Ovary (tissue), 10 donors: ENCODE results near the gene PEX12. TPM values are rescaled to one million over a fixed set of nuclear protein-coding genes. Genes with fewer than 3 reads are reported as not detected.

ENCODE experiments used
- DNase-seq, 5 donors: peaks; one replicate each; pipeline ENCODE4 v3.0.0-alpha.2; 2019 to 2020
- H3K27ac ChIP-seq, 2 donors: fragments of 200-600 bp; one replicate each; pipeline versions ENCODE4 v1.5.1 to v1.8.0; 2019 to 2022
- H3K27me3 ChIP-seq: fragments of 200-600 bp; one replicate; pipeline ENCODE4 v1.8.0; 2022
- H3K36me3 ChIP-seq: fragments of 200-600 bp; sonication (generic); one replicate; pipeline ENCODE4 v1.5.1; 2019
- H3K4me1 ChIP-seq: one replicate; pipeline ENCODE4 v1.8.1; 2013; ENCODE audit warnings: mild to moderate bottlenecking, moderate library complexity; ENCODE audit not compliant: insufficient read depth
- H3K4me3 ChIP-seq: fragments of 200-600 bp; sonication (generic); one replicate; pipeline ENCODE4 v1.5.1; 2017
- H3K9me3 ChIP-seq, 2 donors: fragments of 200-600 bp in 1 of 2; sonication (generic) in 1 of 2; one replicate each; pipeline versions ENCODE4 v1.5.1 to v1.8.1; 2013 to 2019; ENCODE audit warnings: mild to moderate bottlenecking in 1 of 2, moderate library complexity in 1 of 2
- EP300 ChIP-seq: sonication (generic); formaldehyde crosslinking; IDR thresholded peaks from one replicate; pipeline ENCODE4 v1.6.1; 2017; ENCODE audit warnings: antibody characterized with exemption
- POLR2A ChIP-seq: fragments of 450-650 bp; IDR thresholded peaks from one replicate; pipeline ENCODE4 v1.6.1; 2017; ENCODE audit warnings: antibody characterized with exemption, mild to moderate bottlenecking, moderate library complexity
- whole genome bisulfite sequencing, 3 donors: extraction: QIAGEN DNeasy Blood & Tissue Kit in 1 of 3; methylation state at CpG; one replicate each; pipeline versions ENCODE4 v1.1.5 to v1.1.7; 2013 to 2017; 5-methylcytosine and 5-hydroxymethylcytosine counted together
- intact Hi-C, 4 donors: fragments of 100-400 bp; cut with DNase I; formaldehyde crosslinking; loops; one replicate each; pipeline versions ENCODE4 v1.11.0 to v1.15.1; 2022 to 2023
- long read RNA-seq, 3 donors: library from polyadenylated mRNA in 2 of 3; unstranded in 2 of 3; transcript quantifications; one replicate each; pipeline ENCODE4 v2.0.0 and lab custom pipeline, GENCODE V29; 2021 to 2026
- polyA plus RNA-seq, 2 donors: library from polyadenylated mRNA; stranded (reverse); fragments of 200-250 nt in 1 of 2; fragments of 350-450 nt in 1 of 2; fragmentation: Illumina TruSeq in 1 of 2; extraction: RNeasy Lipid Tissue Mini Kit (QIAGEN cat#74804) in 1 of 2; gene quantifications; one replicate each; pipeline ENCODE4 v1.2.3, GENCODE V29; 2013 to 2014
- total RNA-seq, 7 donors: library from RNA; depleted of rRNA in 2 of 7; stranded (reverse); fragments of >200 nt in 2 of 7; fragmentation: NEBNext Ultra II Directional in 3 of 7; extraction: Animal tissue kit (Norgen Biotek cat#: 25700) in 3 of 7; gene quantifications; one replicate each; pipeline versions ENCODE4 v1.1.0 to v1.2.4, GENCODE V29; 2016 to 2023
- TF ChIP-seq, protein P1 (sequence below), 3 donors: fragments of 450-650 bp in 2 of 3; fragments of 200-600 bp in 1 of 3; IDR thresholded peaks; one replicate each; pipeline versions ENCODE4 v1.5.1 to v1.8.0; 2016 to 2022; ENCODE audit warnings: antibody characterized with exemption in 3 of 3, mild to moderate bottlenecking in 1 of 3
- donor health status: DM: no; HTN: no; CAD: no; lungs with moderate emphysema.
- donor health status: DM: no; HTN: no; CAD: no.
- donor health status: Bipolar disorder and iron deficiency.
- donor health status: DM: yes; HTN: yes; CAD: no.
- donor health status: DM: no; HTN: no; CAD: no.
- donor health status: DM: yes; HTN: yes; CAD: no.

PEX12 gene
- total RNA-seq: 1 to 10 TPM; 4.0 to 9.3 (median 6.5) TPM
- 1 to 10 TPM; 6.2 to 9.8 TPM for polyA plus RNA-seq
- long read RNA-seq, donor 1, transcript PEX12-201 (3 exons, 2,675 nt): major isoform, 16 of 22 reads
- long read RNA-seq, donor 1, partial matches to known transcripts: 6 of 22 reads
- long read RNA-seq, donor 1, other reads (novel, unspliced or antisense): 0 of 22 reads
- long read RNA-seq, donor 2, transcript PEX12-201 (3 exons, 2,675 nt): major isoform, 6 of 6 reads
- long read RNA-seq, donor 2, partial matches to known transcripts: 0 of 6 reads
- long read RNA-seq, donor 2, other reads (novel, unspliced or antisense): 0 of 6 reads
- long read RNA-seq, donor 3, transcript PEX12-201 (3 exons, 2,675 nt): major isoform, 7 of 7 reads
- long read RNA-seq, donor 3, partial matches to known transcripts: 0 of 7 reads
- long read RNA-seq, donor 3, other reads (novel, unspliced or antisense): 0 of 7 reads

GRCh38 chr17:35578197-35578928 lies at the start of gene PEX12:
PEX12 (minus strand) TSS chr17:35578571; CDS start chr17:35578021, 550 bp downstream.
- peak; percentile 72 for TF ChIP-seq POLR2A
- TF ChIP-seq, protein P1, sequence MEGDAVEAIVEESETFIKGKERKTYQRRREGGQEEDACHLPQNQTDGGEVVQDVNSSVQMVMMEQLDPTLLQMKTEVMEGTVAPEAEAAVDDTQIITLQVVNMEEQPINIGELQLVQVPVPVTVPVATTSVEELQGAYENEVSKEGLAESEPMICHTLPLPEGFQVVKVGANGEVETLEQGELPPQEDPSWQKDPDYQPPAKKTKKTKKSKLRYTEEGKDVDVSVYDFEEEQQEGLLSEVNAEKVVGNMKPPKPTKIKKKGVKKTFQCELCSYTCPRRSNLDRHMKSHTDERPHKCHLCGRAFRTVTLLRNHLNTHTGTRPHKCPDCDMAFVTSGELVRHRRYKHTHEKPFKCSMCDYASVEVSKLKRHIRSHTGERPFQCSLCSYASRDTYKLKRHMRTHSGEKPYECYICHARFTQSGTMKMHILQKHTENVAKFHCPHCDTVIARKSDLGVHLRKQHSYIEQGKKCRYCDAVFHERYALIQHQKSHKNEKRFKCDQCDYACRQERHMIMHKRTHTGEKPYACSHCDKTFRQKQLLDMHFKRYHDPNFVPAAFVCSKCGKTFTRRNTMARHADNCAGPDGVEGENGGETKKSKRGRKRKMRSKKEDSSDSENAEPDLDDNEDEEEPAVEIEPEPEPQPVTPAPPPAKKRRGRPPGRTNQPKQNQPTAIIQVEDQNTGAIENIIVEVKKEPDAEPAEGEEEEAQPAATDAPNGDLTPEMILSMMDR (IDR thresholded peaks at IDR 0.05): no peak

DNA sequence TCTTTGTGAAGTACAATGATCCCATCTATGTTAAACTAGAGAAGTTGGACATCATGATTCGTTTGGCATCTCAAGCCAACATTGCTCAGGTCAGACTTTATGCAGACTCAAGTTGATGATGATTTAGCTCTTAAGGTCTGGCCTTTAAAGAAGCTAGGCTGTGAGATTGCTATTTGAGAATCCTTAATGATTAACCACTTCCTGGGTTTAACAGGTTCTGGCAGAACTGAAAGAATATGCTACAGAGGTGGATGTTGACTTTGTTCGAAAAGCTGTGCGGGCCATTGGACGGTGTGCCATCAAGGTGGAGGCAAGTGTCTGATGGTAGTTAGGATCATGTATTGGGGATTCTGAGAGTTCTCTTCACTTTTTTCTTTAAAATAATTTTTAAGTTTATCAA lies 49.0 kb upstream of the PEX12 start:
- DNase-seq: no peak
- Histone ChIP-seq H3K36me3 (no peaks in the 10 kb centered on the region), H3K27ac (no peak overlapping the region), H3K4me1 (no peaks in the 10 kb centered on the region), H3K9me3 (no peaks in the 10 kb centered on the region), H3K4me3 (no peak overlapping the region), H3K27me3 (no peaks in the 10 kb centered on the region)
- WGBS, 3 donors: 92 to 95% (median 95%) methylated on average over 4 of the region's 4 CpGs
- intact Hi-C loops: no loop called here
- TF ChIP-seq EP300 (no peak), POLR2A (no peak)
- TF ChIP-seq, protein P1 (IDR thresholded peaks at IDR 0.05): no peak

More at GRCh38 chr17:35578197-35578928, at the start of gene PEX12:
- Histone ChIP-seq H3K36me3 (no peaks in the 10 kb centered on the region), H3K27me3 (no peaks in the 10 kb centered on the region), H3K4me3 (peak within 1 kb of the TSS; percentile 90), H3K9me3 (no peaks in the 10 kb centered on the region), H3K4me1 (peaks cover 3% of the 10 kb centered on the region), H3K27ac (peak within 1 kb of the TSS in 1 of 2 donors; percentile 83)
- peak; percentile 85 to 90 (median 87) for DNase-seq
- 0% methylated on average over 45 of the region's 45 CpGs for WGBS, 3 donors
- intact Hi-C loops: no loop called here

GRCh38 chr17:35621768-35622167 lies 43.4 kb upstream of the PEX12 start:
- Histone ChIP-seq H3K27ac (no peak overlapping the region), H3K27me3 (no peaks in the 10 kb centered on the region), H3K36me3 (no peaks in the 10 kb centered on the region), H3K4me3 (no peak overlapping the region), H3K9me3 (no peaks in the 10 kb centered on the region), H3K4me1 (no peaks in the 10 kb centered on the region)
- intact Hi-C loops: no loop called here
- DNase-seq: no peak
- no peak for TF ChIP-seq EP300
- TF ChIP-seq, protein P1 (IDR thresholded peaks at IDR 0.05): no peak
- no peak for TF ChIP-seq POLR2A
- 26 to 38% (median 31%) methylated on average over 1 of the region's 1 CpG for WGBS, 3 donors

GRCh38 chr17:35618628-35619027 lies 40.3 kb upstream of the PEX12 start:
- intact Hi-C loops: loop anchor here in 1 of 4 donors (10.0 kb wide), 1 partner anchor 126 kb away; no protein-coding TSS in a partner anchor
- Histone ChIP-seq H3K36me3 (no peaks in the 10 kb centered on the region), H3K4me1 (no peaks in the 10 kb centered on the region), H3K27ac (no peak overlapping the region), H3K4me3 (no peak overlapping the region), H3K9me3 (no peaks in the 10 kb centered on the region), H3K27me3 (no peaks in the 10 kb centered on the region)
- no peak for DNase-seq
- no peak for TF ChIP-seq POLR2A
- no peak for TF ChIP-seq EP300
- TF ChIP-seq, protein P1 (IDR thresholded peaks at IDR 0.05): no peak
